ENCODE measurements around the gene FAM81A. TPM values are rescaled to one million over a fixed set of nuclear protein-coding genes. Genes with fewer than 3 reads are reported as not detected.

FAM81A gene
- total and polyA plus RNA-seq, 9 of the 15 experiments (the other 6 are each of a cell fraction or from before 2014, with no cell fraction given): not detected

- Histone ChIP-seq H3K79me2 (ENCODE audit: control insufficient read depth, insufficient read depth, low read length) (no peaks in the 10 kb centered on the region), H3K9me3 (replicated peaks; ENCODE audit: control insufficient read depth, insufficient read depth, low read depth, low read length) (no peaks in the 10 kb centered on the region), H3K4me3 (no peak overlapping the region), H3K27me3 (ENCODE audit: control insufficient read depth in 2 of 2, insufficient read depth in 2 of 2, low read length in 2 of 2) (peaks cover 0 to 17% of the 10 kb centered on the region in 2 experiments; a peak in 2 of 5 replicates), H3K9me1 (ENCODE audit: control insufficient read depth, insufficient read depth, low read length) (peaks cover 4% of the 10 kb centered on the region), H3K36me3 (ENCODE audit: control insufficient read depth, insufficient read depth, low read length) (no peaks in the 10 kb centered on the region), H3K4me1 (replicated peaks in 1 of 2; ENCODE audit: control insufficient read depth in 2 of 2, insufficient read depth in 2 of 2, low read length in 2 of 2) (no peaks in the 10 kb centered on the region), H3K27ac (ENCODE audit: extremely low read depth, low read depth, low read length) (no peak overlapping the region), H3K9ac (ENCODE audit: insufficient read depth in 1 of 2, low read depth in 2 of 2, low read length in 2 of 2) (no peak overlapping the region), H4K20me1 (replicated peaks; ENCODE audit: control insufficient read depth, insufficient read depth, low read length) (no peaks in the 10 kb centered on the region), H2AFZ (ENCODE audit: low read depth, low read length) (no peak overlapping the region), H3K4me2 (ENCODE audit: insufficient read depth, low read length) (no peak overlapping the region)
- no peak for TF ChIP-seq ESRRA (IDR thresholded peaks at IDR 0.05; ENCODE audit: borderline replicate concordance, low read depth)
- FAIRE-seq (no peak), DNase-seq (ENCODE audit: extremely low read depth in 1 of 4, low spot score in 3 of 4) (no peak), ATAC-seq (no peak)
- POLR2A ChIA-PET: interaction anchor here (0.6 kb wide), 1 partner anchor 498 kb away, joined by 4 read pairs; no protein-coding TSS in a partner anchor
- CTCF ChIA-PET (ENCODE audit: low intra/inter-chr PET ratio): no interaction called here
- no TSS peak for BruUV-seq (replicated peaks)
- in situ Hi-C loops (cut with MboI) (no loop called here), intact Hi-C loops (cut with micrococcal nuclease) (no loop called here)
- 0% methylated on average over 2 of the region's 2 CpGs for WGBS (ENCODE audit: insufficient coverage, low coverage, missing lambda C conversion rate)
These were observed 24.4 kb upstream of the FAM81A start for GRCh38 chr15:59413577-59413976.

- H3K4me1 ChIP-seq (replicated peaks in 1 of 2; ENCODE audit: control insufficient read depth in 2 of 2, insufficient read depth in 2 of 2, low read length in 2 of 2): no peaks in the 10 kb centered on the region
These were observed 21.2 kb upstream of the FAM81A start for GRCh38 chr15:59416816-59417215.

More at GRCh38 chr15:59416816-59417215, 21.2 kb upstream of the FAM81A start:
- intact Hi-C loops (cut with micrococcal nuclease): no loop called here
- TF ChIP-seq BRF2 (IDR thresholded peaks at IDR 0.05; ENCODE audit: borderline replicate concordance, insufficient read depth, insufficient read length) (no peak), NCOA2 (IDR thresholded peaks at IDR 0.05; ENCODE audit: partially characterized antibody in 2 of 2) (no peak), TCFL5 (CRISPR knock-in tag; conservative IDR thresholded peaks at IDR 0.05) (no peak), ZNF75A (CRISPR knock-in tag; IDR thresholded peaks at IDR 0.05) (no peak), ADNP (tag; IDR thresholded peaks at IDR 0.05) (no peak), MAX (CRISPR knock-in tag; IDR thresholded peaks at IDR 0.05) (no peak), PBX2 (CRISPR knock-in tag; IDR thresholded peaks at IDR 0.05; ENCODE audit: low read depth) (no peak), PBX2 (tag; conservative IDR thresholded peaks at IDR 0.05; ENCODE audit: low read depth) (no peak), BCOR (IDR thresholded peaks at IDR 0.05) (no peak), FUS (optimal IDR thresholded peaks at IDR 0.05; ENCODE audit: low read depth, low read length) (no peak), TCF15 (CRISPR knock-in tag; IDR thresholded peaks at IDR 0.05) (no peak)
- Histone ChIP-seq H3K4me2 (ENCODE audit: insufficient read depth, low read length) (no peak overlapping the region), H3K9ac (ENCODE audit: insufficient read depth in 1 of 2, low read depth in 2 of 2, low read length in 2 of 2) (no peak overlapping the region), H3K9me3 (replicated peaks; ENCODE audit: control insufficient read depth, insufficient read depth, low read depth, low read length) (no peaks in the 10 kb centered on the region), H3K4me3 (no peak overlapping the region), H3K79me2 (ENCODE audit: control insufficient read depth, insufficient read depth, low read length) (no peaks in the 10 kb centered on the region), H4K20me1 (replicated peaks; ENCODE audit: control insufficient read depth, insufficient read depth, low read length) (no peaks in the 10 kb centered on the region), H3K27me3 (ENCODE audit: control insufficient read depth in 2 of 2, insufficient read depth in 2 of 2, low read length in 2 of 2) (peaks cover 0 to 14% of the 10 kb centered on the region in 2 experiments; a peak in 2 of 5 replicates), H3K36me3 (ENCODE audit: control insufficient read depth, insufficient read depth, low read length) (no peaks in the 10 kb centered on the region), H3K27ac (ENCODE audit: extremely low read depth, low read depth, low read length) (no peak overlapping the region), H2AFZ (ENCODE audit: low read depth, low read length) (no peak overlapping the region), H3K9me1 (ENCODE audit: control insufficient read depth, insufficient read depth, low read length) (no peaks in the 10 kb centered on the region)
- WGBS (ENCODE audit: insufficient coverage, low coverage, missing lambda C conversion rate): 2% methylated on average over 4 of the region's 4 CpGs
- in situ Hi-C loops (cut with MboI): no loop called here
- BruUV-seq (replicated peaks): no TSS peak
- ATAC-seq (no peak), DNase-seq (ENCODE audit: extremely low read depth in 1 of 4, low spot score in 3 of 4) (no peak), FAIRE-seq (no peak)
- ChIA-PET CTCF (ENCODE audit: low intra/inter-chr PET ratio) (no interaction called here), POLR2A (no interaction called here)

All from K562 (cell line).